ENCODE measurements around the gene MARCHF2. TPM values are rescaled to one million over a fixed set of nuclear protein-coding genes. Genes with fewer than 3 reads are reported as not detected.

MARCHF2 gene
- total and polyA plus RNA-seq, 9 of the 15 experiments (the other 6 are each of a cell fraction or from before 2014, with no cell fraction given), result 0.39 to 6.4 (median 2.2) TPM

DNA sequence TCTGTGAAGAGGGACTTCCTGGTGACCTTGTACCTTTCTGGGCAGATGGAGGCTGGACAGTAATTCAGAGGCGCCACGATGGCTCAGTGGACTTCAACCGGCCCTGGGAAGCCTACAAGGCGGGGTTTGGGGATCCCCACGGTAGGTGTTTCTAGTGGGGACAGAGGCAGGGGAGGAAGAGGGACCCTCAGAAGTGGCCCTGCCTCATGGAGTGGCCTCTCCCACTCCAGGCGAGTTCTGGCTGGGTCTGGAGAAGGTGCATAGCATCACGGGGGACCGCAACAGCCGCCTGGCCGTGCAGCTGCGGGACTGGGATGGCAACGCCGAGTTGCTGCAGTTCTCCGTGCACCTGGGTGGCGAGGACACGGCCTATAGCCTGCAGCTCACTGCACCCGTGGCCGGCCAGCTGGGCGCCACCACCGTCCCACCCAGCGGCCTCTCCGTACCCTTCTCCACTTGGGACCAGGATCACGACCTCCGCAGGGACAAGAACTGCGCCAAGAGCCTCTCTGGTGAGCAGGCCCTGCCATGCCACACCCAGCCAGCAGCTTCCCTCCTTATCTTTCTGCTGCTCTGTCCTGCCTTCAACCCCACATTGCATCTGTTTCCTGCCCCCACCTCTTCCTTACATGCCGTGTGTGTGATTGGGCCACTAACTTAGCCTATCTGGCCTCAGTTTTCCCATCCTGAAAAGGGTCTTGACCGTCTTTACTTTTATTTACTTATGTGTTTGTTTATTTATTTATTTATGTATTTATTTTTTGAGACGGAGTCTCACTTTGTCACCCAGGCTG, 41.9 kb upstream of the MARCHF2 start (continued):
- TF ChIP-seq TCF3 (CRISPR knock-in tag; IDR thresholded peaks at IDR 0.05), result peak; percentile 69
- TF ChIP-seq ARID2 (IDR thresholded peaks at IDR 0.05), result no peak
- TF ChIP-seq MXI1 (IDR thresholded peaks at IDR 0.05; ENCODE audit: low read depth, low read length), result no peak
- no peak for TF ChIP-seq MCM3 (IDR thresholded peaks at IDR 0.05)
- TF ChIP-seq NFRKB (IDR thresholded peaks at IDR 0.05; ENCODE audit: low read depth), result no peak; the same call in 1 of the 2 replicates
- no peak for TF ChIP-seq EWSR1 (IDR thresholded peaks at IDR 0.05; ENCODE audit: borderline replicate concordance, low read depth, partially characterized antibody)
- TF ChIP-seq, protein P1, sequence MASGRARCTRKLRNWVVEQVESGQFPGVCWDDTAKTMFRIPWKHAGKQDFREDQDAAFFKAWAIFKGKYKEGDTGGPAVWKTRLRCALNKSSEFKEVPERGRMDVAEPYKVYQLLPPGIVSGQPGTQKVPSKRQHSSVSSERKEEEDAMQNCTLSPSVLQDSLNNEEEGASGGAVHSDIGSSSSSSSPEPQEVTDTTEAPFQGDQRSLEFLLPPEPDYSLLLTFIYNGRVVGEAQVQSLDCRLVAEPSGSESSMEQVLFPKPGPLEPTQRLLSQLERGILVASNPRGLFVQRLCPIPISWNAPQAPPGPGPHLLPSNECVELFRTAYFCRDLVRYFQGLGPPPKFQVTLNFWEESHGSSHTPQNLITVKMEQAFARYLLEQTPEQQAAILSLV (tag; IDR thresholded peaks at IDR 0.05), result no peak
- TF ChIP-seq, protein P2, sequence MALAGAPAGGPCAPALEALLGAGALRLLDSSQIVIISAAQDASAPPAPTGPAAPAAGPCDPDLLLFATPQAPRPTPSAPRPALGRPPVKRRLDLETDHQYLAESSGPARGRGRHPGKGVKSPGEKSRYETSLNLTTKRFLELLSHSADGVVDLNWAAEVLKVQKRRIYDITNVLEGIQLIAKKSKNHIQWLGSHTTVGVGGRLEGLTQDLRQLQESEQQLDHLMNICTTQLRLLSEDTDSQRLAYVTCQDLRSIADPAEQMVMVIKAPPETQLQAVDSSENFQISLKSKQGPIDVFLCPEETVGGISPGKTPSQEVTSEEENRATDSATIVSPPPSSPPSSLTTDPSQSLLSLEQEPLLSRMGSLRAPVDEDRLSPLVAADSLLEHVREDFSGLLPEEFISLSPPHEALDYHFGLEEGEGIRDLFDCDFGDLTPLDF (CRISPR knock-in tag; IDR thresholded peaks at IDR 0.05), result no peak
- no peak for TF ChIP-seq ZNF77 (CRISPR knock-in tag; IDR thresholded peaks at IDR 0.05)
- no peak for TF ChIP-seq U2AF2 (optimal IDR thresholded peaks at IDR 0.05; ENCODE audit: low read depth, low read length)
- no peak for TF ChIP-seq NFE2L1 (tag; IDR thresholded peaks at IDR 0.05; ENCODE audit: borderline replicate concordance, low read depth)
- TF ChIP-seq GTF2E2 (tag; IDR thresholded peaks at IDR 0.05), result no peak
- TF ChIP-seq TAL1 (IDR thresholded peaks at IDR 0.05), result peak; percentile 62; the same call in 1 of the 2 replicates
- TF ChIP-seq FOXM1 (IDR thresholded peaks at IDR 0.05; ENCODE audit: low read depth), result no peak
- TF ChIP-seq FOXM1 (CRISPR knock-in tag; IDR thresholded peaks at IDR 0.05; ENCODE audit: low read depth), result no peak
- TF ChIP-seq, protein P3, sequence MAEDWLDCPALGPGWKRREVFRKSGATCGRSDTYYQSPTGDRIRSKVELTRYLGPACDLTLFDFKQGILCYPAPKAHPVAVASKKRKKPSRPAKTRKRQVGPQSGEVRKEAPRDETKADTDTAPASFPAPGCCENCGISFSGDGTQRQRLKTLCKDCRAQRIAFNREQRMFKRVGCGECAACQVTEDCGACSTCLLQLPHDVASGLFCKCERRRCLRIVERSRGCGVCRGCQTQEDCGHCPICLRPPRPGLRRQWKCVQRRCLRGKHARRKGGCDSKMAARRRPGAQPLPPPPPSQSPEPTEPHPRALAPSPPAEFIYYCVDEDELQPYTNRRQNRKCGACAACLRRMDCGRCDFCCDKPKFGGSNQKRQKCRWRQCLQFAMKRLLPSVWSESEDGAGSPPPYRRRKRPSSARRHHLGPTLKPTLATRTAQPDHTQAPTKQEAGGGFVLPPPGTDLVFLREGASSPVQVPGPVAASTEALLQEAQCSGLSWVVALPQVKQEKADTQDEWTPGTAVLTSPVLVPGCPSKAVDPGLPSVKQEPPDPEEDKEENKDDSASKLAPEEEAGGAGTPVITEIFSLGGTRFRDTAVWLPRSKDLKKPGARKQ (CRISPR knock-in tag; IDR thresholded peaks at IDR 0.05), result no peak
- TF ChIP-seq SMAD1 (IDR thresholded peaks at IDR 0.05; ENCODE audit: low read depth, low read length, partially characterized antibody), result no peak
- TF ChIP-seq CBX5 (IDR thresholded peaks at IDR 0.05; ENCODE audit: borderline replicate concordance, low read depth), result no peak
- no peak for TF ChIP-seq THRAP3 (IDR thresholded peaks at IDR 0.05; ENCODE audit: borderline replicate concordance)
- TF ChIP-seq, protein P4, sequence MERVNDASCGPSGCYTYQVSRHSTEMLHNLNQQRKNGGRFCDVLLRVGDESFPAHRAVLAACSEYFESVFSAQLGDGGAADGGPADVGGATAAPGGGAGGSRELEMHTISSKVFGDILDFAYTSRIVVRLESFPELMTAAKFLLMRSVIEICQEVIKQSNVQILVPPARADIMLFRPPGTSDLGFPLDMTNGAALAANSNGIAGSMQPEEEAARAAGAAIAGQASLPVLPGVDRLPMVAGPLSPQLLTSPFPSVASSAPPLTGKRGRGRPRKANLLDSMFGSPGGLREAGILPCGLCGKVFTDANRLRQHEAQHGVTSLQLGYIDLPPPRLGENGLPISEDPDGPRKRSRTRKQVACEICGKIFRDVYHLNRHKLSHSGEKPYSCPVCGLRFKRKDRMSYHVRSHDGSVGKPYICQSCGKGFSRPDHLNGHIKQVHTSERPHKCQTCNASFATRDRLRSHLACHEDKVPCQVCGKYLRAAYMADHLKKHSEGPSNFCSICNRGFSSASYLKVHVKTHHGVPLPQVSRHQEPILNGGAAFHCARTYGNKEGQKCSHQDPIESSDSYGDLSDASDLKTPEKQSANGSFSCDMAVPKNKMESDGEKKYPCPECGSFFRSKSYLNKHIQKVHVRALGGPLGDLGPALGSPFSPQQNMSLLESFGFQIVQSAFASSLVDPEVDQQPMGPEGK (CRISPR knock-in tag; IDR thresholded peaks at IDR 0.05; ENCODE audit: borderline replicate concordance), result no peak
- no peak for TF ChIP-seq ZNF707 (CRISPR knock-in tag; conservative IDR thresholded peaks at IDR 0.05)
- no peak for TF ChIP-seq MTA1 (IDR thresholded peaks at IDR 0.05; ENCODE audit: borderline replicate concordance)
